ENCODE data around the gene ARHGDIG.
"Not testable (repeated sequence)": the region's sequence is repeated elsewhere in the genome, so short reads cannot be mapped to it uniquely, and the experiment has no call there.

ARHGDIG gene

GRCh38 chr16:263944-264343 is 16.4 kb upstream of the ARHGDIG start:
- DNase-seq = no peak

GRCh38 chr16:264440-264951 is 15.9 kb upstream of the ARHGDIG start:
- no peak for DNase-seq

- DNase-seq = no peak
Measured at GRCh38 chr16:265002-265529, 15.3 kb upstream of the ARHGDIG start.

- no peak for DNase-seq
Measured at GRCh38 chr16:265711-266110, 14.7 kb upstream of the ARHGDIG start.

- no peak for DNase-seq
Measured at GRCh38 chr16:266258-267164, 13.9 kb upstream of the ARHGDIG start.

GRCh38 chr16:267562-267961 is 12.8 kb upstream of the ARHGDIG start:
- not testable (repeated sequence) for DNase-seq

- DNase-seq = no peak
Measured at GRCh38 chr16:268141-269053, 12.0 kb upstream of the ARHGDIG start.

- DNase-seq = no peak
Measured at GRCh38 chr16:269061-269796, 11.2 kb upstream of the ARHGDIG start.

- DNase-seq = no peak
Measured at GRCh38 chr16:270381-271255, 9.8 kb upstream of the ARHGDIG start.

GRCh38 chr16:272633-273546 is 7.5 kb upstream of the ARHGDIG start:
- DNase-seq = no peak

- DNase-seq = no peak
Measured at GRCh38 chr16:273547-274421, 6.6 kb upstream of the ARHGDIG start.

GRCh38 chr16:275041-275641 is 5.2 kb upstream of the ARHGDIG start:
- DNase-seq = peak; percentile 66

GRCh38 chr16:275786-276232 is 4.6 kb upstream of the ARHGDIG start, which contains the start of gene RGS11:
RGS11 (minus strand) TSS chr16:275944; CDS start chr16:275911, 33 bp downstream.
- DNase-seq = no peak

GRCh38 chr16:276426-277077 is 3.8 kb upstream of the ARHGDIG start:
- DNase-seq = no peak

GRCh38 chr16:278863-279366 is 1.5 kb upstream of the ARHGDIG start:
- no peak for DNase-seq

- no peak for DNase-seq
Measured at GRCh38 chr16:279531-279930, 860 bp upstream of the ARHGDIG start.

- no peak for DNase-seq
Measured at GRCh38 chr16:280005-280460, 358 bp upstream of the ARHGDIG start.
